Esophagus squamous epithelium (tissue), 4 donors: ENCODE data around the gene DRD2.

Experiments
- POLR2A ChIP-seq, 4 donors: fragments of 450-650 bp; IDR thresholded peaks; one replicate each; pipeline ENCODE4 v1.6.1; 2017; ENCODE audit warnings: antibody characterized with exemption in 4 of 4, mild to moderate bottlenecking in 4 of 4, moderate library complexity in 3 of 4
- TF ChIP-seq, protein P1 (sequence below), 6 experiments: fragments of 450-650 bp in 4 of 6; fragments of 200-600 bp in 2 of 6; sonication (generic) in 2 of 6; IDR thresholded peaks; one replicate each; pipeline ENCODE4 v1.5.1; 2016 to 2019; ENCODE audit warnings: antibody characterized with exemption in 6 of 6, mild to moderate bottlenecking in 4 of 6, moderate library complexity in 4 of 6

DNA sequence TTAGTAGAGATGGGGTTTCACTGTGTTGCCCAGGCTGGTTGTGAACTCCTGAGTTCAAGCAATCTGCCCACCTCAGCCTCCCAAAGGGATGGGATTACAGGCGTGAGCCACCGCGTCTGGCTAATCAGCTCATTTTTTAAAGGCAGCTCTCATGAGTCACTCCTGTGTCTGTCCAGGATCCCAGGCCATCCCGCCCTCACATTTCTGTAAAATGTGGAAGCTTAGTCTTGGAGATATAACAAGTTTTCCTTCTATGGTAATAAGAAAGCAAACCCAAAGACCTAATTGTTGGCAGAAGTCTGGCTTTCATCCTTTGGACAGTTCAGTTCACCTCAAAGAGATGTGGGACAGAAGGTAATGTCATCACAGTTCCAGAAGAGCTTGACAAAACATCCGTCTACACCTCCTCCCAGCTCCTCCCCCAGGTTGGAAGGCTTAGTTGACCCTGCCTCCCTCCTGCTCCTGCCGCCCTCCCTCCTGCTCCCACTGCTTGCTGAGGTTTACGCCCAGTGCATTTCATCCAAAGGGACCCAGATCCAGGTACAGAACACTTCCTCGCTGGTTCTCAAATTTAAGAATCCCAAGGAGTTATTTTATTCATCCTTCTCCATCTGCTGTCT, 6.4 kb downstream of the DRD2 start:
- TF ChIP-seq, protein P1, sequence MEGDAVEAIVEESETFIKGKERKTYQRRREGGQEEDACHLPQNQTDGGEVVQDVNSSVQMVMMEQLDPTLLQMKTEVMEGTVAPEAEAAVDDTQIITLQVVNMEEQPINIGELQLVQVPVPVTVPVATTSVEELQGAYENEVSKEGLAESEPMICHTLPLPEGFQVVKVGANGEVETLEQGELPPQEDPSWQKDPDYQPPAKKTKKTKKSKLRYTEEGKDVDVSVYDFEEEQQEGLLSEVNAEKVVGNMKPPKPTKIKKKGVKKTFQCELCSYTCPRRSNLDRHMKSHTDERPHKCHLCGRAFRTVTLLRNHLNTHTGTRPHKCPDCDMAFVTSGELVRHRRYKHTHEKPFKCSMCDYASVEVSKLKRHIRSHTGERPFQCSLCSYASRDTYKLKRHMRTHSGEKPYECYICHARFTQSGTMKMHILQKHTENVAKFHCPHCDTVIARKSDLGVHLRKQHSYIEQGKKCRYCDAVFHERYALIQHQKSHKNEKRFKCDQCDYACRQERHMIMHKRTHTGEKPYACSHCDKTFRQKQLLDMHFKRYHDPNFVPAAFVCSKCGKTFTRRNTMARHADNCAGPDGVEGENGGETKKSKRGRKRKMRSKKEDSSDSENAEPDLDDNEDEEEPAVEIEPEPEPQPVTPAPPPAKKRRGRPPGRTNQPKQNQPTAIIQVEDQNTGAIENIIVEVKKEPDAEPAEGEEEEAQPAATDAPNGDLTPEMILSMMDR (IDR thresholded peaks at IDR 0.05), result no peak
- TF ChIP-seq POLR2A (IDR thresholded peaks at IDR 0.05), result no peak
